GM19099 (cell line): Measurements from ENCODE around the gene GRIK2.

Experiments used
- POLR2A ChIP-seq: IDR thresholded peaks from 3 replicates; pipeline ENCODE4 v1.6.1; 2011; ENCODE audit warnings: low read depth; ENCODE audit not compliant: insufficient read length; ENCODE audit errors: extremely low read depth

Gene GRIK2

DNA sequence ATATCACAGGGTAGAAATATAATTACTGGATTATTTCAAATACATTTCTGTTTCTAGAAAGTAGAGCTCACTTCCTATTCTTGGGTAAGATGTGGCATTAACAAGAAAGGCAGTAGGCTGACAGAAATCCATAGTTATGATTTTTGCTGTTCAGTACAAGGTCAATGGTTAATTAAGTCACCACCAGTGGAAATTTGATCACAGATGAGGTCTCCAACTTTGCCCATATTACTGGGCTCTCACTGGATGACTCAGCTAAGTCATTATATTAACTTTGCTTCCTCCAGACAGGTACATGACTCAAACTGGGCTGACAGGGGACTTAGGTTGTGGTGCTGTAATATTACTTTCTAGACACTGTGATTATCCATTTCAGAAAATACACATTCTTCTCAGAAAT lies 212.4 kb downstream of the GRIK2 start:
- TF ChIP-seq POLR2A, result no peak

DNA sequence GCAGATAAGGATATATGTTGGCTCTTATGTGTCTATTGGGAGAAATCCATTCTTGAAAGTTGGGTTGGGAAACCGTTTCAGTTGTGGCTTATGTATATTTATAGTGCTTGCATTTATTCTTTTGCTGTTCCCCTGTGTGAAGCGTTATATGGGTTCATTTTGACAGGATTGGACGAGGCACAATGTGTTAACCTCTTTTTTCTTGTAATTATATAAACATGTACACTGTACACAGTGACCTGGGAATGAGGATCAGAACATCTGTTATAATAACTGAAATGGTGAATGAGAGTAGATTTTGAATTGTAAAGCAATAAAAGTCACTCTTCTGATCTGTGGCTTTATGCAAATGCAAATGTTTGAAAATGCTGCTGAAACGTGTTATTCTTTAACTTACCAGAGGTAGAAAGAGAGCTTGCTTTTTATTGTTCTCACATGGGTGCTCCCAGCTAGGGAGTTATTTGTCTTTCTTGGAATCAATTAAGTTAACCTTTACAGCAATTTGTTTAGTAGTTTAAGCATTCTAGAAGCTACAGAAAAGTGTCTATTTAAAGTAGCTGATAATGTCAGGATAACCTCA lies 213.7 kb downstream of the GRIK2 start:
- no peak for TF ChIP-seq POLR2A

DNA sequence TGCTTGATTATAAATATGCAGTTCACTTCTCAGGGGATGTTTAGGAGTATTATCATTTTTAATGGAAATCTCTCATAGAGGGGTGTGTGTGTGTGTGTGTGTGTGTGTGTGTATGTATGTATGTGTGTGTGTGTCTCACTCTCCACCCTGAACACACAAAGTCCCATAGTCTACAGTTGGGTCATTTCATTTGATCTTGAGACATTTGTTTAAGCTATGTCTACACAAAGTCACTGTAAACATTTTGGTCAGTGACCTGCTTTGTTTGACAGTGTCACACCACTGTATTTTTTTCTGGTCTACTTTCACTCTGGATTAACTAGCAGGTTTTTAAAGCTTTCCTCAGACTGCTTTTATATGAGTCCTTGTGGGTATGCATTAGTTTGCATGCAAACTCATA lies 215.2 kb downstream of the GRIK2 start:
- TF ChIP-seq POLR2A, result no peak

DNA sequence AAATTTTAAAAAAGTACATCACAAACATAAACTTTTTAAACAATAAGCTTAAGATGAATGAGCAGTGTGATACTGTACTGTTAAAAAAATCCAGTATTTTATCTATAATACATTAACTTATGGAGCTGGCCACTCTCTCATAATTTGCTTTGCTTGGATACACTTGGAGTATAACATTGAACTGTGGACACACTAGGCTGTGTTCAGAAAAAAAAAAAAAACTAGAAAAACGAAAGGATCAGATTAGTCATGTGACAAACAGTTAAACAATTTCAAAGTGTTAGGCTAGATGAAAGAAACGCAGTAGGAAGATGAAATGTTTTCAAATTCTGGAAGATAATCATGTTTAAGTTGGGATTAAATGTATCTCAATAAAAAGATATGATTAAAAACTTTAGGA lies 220.0 kb downstream of the GRIK2 start:
- no peak for TF ChIP-seq POLR2A

DNA sequence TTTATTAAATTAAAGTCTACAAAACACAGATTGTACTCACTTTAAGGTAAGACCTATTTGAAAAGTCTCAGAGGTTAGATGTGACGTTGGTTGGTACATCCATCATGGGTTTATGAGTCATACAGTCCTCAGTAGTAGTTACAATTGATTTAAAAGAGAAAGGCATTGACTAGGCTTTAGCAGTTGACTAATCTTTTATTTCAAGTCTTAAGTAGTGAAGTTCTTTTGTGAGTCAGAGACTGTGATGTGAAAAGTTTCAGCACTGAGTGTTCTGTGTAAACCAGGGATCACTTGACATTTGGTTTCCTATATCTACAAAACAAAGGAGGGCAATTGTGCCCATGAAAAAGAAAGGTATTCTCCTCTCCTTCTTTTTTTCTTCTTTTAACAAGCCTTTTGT lies 221.3 kb downstream of the GRIK2 start:
- TF ChIP-seq POLR2A, result no peak

DNA sequence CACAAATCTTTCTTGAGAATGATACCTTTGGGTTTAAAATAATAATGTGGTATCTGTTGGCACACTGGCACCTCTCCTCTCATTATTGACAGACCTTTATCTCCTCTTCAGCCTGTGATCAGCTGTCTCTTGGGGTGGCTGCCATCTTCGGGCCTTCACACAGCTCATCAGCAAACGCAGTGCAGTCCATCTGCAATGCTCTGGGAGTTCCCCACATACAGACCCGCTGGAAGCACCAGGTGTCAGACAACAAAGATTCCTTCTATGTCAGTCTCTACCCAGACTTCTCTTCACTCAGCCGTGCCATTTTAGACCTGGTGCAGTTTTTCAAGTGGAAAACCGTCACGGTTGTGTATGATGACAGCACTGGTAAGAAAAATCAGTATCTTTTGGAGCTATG lies 232.8 kb downstream of the GRIK2 start:
- no peak for TF ChIP-seq POLR2A

DNA sequence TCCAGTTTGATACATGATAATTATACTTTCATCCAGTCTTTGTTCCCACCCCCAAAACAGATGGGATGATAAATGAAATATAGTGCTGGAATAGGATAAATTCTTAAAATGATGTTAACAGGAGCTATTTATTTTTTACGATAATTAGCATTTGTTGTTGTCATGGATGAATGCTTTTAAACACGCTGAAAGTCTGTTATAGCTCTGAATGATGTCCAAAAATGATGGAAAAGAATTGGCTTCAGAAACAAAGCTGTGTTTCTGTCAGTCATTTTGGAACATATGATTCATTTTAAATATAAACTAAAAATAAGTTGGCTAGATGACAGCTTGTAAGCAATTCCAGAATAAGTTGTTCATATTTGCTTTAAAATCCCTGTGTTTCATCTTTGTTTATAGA lies 237.4 kb downstream of the GRIK2 start:
- no peak for TF ChIP-seq POLR2A

DNA sequence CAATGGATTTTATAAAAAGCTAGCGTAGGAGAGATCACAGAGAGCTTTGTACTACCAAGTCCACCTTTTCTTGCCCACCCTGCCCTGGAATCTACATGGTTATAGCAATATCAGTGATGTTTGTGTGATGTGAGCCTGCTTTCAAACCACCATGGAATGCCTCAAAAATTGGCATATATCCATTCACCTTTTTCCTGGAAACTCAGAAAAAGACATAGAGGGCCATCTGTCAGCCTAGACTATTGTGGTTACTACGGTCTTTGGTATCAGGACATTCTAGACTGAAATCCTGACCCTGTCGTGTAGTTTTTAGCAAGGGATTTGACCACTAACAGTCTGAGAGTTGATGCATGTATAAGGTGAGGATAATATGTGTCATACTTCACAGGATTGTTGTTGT lies 239.6 kb downstream of the GRIK2 start:
- no peak for TF ChIP-seq POLR2A

DNA sequence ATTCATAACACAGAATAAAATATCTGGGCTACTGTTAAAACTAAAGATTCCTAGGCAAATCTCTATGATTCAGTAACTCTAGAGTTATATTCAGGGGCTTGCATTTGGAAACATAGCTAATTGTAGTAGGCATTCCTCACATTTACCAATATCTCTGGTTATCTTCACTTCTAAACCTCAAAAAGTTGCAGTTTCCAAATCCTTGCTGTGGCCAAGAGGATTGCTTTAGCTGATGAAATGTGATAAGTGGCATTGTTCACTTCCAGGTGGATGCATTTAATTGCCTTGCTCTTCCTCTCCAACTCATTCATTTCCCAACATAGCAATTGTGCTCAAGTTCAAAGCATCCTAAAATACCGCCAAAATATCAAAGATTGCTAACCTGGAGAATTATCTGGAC lies 246.6 kb downstream of the GRIK2 start:
- TF ChIP-seq POLR2A, result no peak

DNA sequence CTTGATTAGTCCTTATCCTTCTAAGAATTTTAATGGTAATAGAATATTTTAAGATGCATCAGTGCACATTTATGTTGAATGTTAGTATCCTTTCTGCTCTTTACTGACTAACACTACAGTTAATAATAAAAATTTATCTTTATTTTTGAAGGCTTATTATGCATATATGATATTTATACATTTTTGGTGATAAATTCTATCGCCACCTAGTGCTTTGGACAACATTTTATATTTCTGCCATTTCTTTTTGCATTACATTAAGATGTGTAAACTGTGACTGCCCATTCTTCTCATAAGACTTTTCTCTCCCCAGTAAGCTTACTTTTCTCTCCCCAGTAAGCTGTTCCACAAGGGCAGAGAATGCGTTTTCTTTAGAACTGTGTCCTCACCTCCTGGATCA lies 252.3 kb downstream of the GRIK2 start:
- no peak for TF ChIP-seq POLR2A

DNA sequence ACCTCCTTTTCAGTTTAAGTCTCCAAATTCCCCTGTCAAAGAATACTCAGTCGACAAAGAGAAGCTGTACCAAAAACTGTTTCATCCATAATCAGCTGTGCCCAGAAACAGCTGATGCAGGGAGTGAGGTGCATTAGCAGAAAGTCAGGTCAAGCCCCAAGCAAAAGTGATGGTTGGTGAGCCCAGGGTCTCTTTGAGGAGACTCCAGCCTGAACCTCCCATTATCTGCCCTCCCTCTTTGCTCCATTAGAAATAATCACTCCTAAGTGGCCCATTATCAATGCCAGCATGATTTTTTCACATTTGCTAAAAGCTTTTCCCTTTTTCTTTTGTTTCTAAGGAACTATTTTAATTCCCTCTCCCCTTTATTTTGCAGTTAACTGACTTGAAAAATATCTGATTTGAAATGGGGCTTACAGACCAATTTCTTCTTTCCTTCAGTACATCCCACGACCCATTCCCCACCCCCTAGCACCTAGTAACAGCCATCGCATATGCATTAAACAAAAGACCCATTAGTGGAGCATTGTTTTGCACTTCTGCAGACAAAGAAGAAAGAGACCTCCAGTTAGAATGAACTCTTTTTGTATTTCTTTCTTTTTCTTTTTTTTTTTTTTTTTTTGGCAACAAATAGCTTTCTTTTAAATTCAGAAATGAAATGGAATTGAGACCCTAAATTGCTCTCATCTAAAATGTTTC lies 257.0 kb downstream of the GRIK2 start:
- no peak for TF ChIP-seq POLR2A

DNA sequence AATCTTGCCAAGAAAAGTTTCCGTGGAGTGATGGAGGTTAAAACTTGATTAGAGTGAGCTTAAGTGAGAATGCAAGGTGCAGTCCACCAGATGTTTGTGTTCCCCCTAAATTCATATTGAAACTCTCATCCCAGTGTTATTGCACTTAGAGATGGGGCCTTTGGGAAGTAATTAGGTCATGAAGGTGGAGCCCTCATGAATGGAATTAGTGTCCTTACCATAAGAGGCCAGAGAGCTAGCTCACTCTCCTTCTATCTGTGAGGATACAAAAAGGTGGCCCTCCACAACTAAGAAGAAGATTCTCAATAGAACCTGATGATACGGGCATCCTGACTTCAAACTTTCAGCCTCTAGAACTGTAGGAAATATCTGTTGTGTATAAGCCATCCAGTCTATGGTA lies 258.6 kb downstream of the GRIK2 start:
- TF ChIP-seq POLR2A, result no peak

DNA sequence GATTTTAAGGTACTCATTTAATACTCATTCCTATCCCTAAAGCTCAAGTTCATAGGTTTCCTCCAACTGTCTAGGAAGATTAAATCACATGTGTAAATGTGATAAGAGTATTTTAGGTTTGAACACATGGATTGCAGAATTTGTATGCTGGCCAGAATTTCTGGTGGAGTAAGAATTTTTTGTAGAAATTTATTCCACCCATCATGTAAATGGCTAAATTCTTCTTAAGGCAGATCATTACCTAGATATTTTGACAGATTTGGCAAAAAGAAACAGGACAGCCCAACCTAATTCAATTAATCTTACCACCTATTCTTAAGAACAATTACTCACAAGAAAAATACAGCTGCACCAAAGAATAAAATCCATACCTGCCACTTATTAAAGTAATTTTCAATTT lies 261.6 kb downstream of the GRIK2 start:
- no peak for TF ChIP-seq POLR2A

DNA sequence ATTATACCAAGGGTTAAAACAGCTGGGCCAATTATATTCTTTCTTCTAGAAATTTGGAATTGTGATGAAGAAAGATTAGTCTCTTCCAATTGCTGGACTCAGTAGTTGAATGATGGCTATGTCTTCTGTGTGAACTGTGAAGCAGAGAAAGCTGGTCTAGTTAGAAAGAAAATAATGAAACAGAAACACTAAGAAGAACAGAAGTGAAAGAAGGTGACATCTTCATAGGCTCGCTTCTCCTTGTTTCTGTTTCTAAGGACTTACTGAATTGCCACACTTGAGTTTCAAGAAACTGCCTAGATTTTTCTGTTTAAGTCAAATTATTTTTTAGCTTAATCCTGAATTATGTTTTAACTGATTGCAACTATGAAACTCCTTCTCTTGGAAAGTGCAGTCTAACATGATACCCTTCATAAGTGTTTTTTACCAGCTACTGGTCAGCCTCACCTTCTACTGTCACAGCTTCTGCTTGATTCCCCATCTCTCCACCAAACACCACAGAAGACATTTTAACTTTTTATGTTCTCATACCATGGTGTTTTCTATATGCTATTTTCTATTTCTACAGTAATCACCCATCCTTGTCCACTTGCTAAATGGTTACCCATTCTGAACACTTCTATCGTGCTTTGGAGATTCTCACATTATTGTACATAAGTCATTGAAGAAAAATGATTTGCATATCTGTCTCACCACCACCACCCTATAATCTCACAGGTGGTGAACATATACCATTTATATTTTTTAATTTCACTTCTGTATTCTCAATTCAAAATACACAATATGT lies 268.8 kb downstream of the GRIK2 start:
- no peak for TF ChIP-seq POLR2A

DNA sequence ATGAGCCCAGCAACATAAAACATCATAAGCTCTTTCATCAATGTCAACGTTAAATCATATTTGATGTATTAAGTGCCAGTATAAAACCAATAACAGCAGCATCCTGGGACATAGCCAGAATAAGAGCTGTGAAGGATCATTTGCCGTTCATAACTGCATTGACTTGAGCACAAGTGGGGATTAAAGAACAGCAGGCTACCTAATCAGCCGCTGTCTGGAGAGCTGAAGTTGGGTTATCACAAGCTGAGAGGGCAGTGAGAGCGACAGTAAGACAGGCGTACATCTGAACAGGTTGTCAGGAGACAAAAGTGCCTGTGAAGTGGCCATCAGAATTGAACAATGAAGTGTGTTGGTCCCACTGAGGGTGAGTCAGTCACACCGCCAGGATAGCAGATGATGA lies 269.6 kb downstream of the GRIK2 start:
- no peak for TF ChIP-seq POLR2A

DNA sequence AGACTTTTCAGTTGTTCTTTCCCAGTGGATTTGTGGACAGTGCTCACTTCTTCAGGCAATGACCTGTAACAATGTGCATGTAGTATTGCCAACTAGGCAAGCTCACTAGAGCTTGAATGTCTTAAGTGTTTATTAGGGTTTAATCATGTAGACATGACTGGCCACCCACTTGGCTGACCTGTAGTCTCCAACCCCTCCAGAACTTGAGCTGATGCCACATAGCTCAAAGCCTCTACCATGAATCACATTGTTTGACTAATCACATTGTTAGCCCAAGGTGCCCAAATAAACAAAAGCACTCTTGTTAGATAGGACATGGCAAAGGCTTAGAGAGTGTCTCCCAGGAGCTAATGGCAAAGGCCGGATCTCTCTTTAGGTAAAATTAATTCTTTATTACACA lies 272.7 kb downstream of the GRIK2 start:
- no peak for TF ChIP-seq POLR2A

DNA sequence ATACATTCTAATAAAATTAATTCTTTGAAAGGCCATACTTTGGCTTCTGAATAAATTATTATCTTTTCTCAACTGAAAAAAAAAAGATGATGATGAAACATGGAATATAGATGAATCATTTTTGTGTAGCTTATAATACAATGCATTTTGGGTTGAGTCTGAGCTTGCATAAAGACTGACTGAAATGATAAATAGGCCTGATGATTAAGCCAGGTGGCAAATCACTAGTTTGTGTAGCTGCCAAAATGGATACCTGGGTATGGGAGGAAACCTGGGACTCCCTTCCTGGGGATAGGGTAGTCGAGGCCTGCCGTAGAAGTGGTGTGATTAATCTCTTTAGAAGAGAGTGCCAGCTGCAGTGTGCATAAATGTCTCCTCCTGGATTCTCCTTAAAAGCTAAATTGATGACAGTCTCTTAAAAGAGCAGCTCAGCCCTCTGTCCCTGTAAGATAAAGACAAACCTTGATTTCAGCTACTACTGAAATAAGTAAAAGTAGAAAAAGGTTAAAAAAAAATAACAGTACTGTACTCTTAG lies 275.1 kb downstream of the GRIK2 start:
- no peak for TF ChIP-seq POLR2A

DNA sequence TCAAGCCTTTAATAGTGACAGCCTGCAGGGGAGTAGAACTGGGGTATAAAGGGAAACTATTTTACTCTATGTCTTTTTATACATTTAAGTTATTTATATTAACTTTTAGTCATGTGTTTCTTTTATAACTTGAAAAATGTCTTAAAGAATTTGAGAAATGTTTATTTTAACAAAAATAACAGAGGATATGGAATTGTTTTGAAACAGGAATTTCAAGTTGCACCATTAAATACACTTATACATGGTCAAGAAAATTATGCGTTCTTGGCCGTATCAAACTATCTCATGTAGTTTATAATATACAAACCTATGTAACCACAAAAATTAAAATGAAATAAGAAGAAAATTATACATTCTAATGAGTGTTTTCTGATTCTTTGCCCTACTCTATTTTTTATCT lies 282.7 kb downstream of the GRIK2 start:
- no peak for TF ChIP-seq POLR2A
